SK-N-SH treated with all-trans-retinoic acid at 6 μM for 48 hours (cell line): ENCODE results near the gene NAT8L.

Source experiments
- ARNTL ChIP-seq: fragments of 450-650 bp; formaldehyde crosslinking; IDR thresholded peaks from 2 replicates; pipeline ENCODE4 v1.5.0; 2020; ENCODE audit warnings: low read depth, mild to moderate bottlenecking, moderate library complexity, borderline replicate concordance
- ESRRG ChIP-seq: fragments of 250-450 bp; sonication (Bioruptor Pico); IDR thresholded peaks from 2 replicates; pipeline ENCODE4 v1.6.1; 2021; ENCODE audit warnings: mild to moderate bottlenecking
- ISL1 ChIP-seq: fragments of 250-450 bp; sonication (Bioruptor Pico); IDR thresholded peaks from 2 replicates; pipeline ENCODE4 v2.1.2; 2022; ENCODE audit warnings: mild to moderate bottlenecking, moderate library complexity
- OSR1 ChIP-seq: fragments of 250-450 bp; sonication (Bioruptor Pico); IDR thresholded peaks from 2 replicates; pipeline ENCODE4 v1.8.0; 2022; ENCODE audit warnings: moderate library complexity, mild to moderate bottlenecking, inconsistent platforms
- PPARA ChIP-seq: fragments of 250-450 bp; sonication (Bioruptor Pico); IDR thresholded peaks from 2 replicates; pipeline ENCODE4 v1.5.0; 2020; ENCODE audit warnings: mild to moderate bottlenecking, borderline replicate concordance
- RARB ChIP-seq: fragments of 250-450 bp; sonication (Bioruptor Pico); IDR thresholded peaks from 2 replicates; pipeline ENCODE4 v1.8.0; 2021; ENCODE audit warnings: mild to moderate bottlenecking, moderate library complexity
- TCF4 ChIP-seq: fragments of 250-450 bp; sonication (Bioruptor Pico); IDR thresholded peaks from 2 replicates; pipeline ENCODE4 v1.8.0; 2021; ENCODE audit warnings: mild to moderate bottlenecking, moderate library complexity, borderline replicate concordance
- ZFP3 ChIP-seq: fragments of 250-450 bp; sonication (Bioruptor Pico); IDR thresholded peaks from 2 replicates; pipeline ENCODE4 v1.5.0; 2020; ENCODE audit warnings: mild to moderate bottlenecking, moderate library complexity
- ZFP30 ChIP-seq: fragments of 450-650 bp; formaldehyde crosslinking; IDR thresholded peaks from 2 replicates; pipeline ENCODE4 v1.5.0; 2022; ENCODE audit warnings: mild to moderate bottlenecking, moderate library complexity
- ZNF70 ChIP-seq: fragments of 450-650 bp; formaldehyde crosslinking; IDR thresholded peaks from 2 replicates; pipeline ENCODE4 v1.5.0; 2020; ENCODE audit warnings: mild to moderate bottlenecking, moderate library complexity
- ZNF8 ChIP-seq: fragments of 450-650 bp; formaldehyde crosslinking; IDR thresholded peaks from 2 replicates; pipeline ENCODE4 v1.5.0; 2020; ENCODE audit warnings: mild to moderate bottlenecking, moderate library complexity

GRCh38 chr4:2078584-2078983 lies 19.5 kb downstream of the NAT8L start:
- TF ChIP-seq PPARA (CRISPR knock-in tag) (no peak), OSR1 (CRISPR knock-in tag) (no peak), ESRRG (CRISPR knock-in tag) (no peak), ZFP3 (no peak), RARB (no peak), ARNTL (no peak), ZNF70 (CRISPR knock-in tag) (no peak), ISL1 (CRISPR knock-in tag) (no peak), ZNF8 (CRISPR knock-in tag) (no peak), ZFP30 (no peak), TCF4 (CRISPR knock-in tag) (no peak)
